Measurements from ENCODE around the gene RAB44. TPM values are rescaled to one million over a fixed set of nuclear protein-coding genes. Genes with fewer than 3 reads are reported as not detected.

The RAB44 gene
- total RNA-seq, 1 experiment from 2014 or later = not detected

DNA sequence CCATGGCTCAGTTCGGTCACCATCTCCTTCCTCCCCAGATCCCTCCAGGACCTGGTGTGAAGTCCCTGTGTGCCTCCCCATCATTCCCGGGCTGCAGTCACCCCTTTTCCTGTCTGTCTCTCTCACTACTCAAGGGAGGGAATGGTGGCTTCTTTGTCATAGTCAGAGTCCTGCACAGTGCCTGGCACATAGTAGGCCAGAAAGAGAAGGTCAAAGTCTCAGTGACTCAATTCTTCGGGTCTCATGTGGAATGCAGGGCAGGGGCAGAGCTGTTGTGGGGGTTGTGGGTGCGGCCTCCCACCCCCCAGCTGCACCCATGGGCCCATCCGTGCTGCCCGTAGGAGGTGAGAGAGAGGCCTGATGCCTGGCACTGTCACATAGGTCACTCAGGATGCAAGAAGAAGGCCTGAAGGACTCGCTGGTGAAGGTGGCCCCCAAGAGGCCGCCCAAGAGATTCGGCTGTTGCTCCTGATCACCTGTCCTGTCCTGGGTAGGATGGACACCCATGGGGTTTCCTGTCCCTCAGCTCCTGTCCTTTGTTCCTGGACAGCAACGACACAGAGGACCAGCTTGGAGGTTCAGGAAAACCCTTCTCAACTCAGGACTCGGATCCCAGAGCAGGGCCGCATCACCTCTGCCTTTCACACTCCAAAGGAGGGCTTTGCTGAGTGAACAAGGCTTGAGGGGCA lies 34.1 kb downstream of the RAB44 start:
- Mint-ChIP-seq H3K27ac (no peak overlapping the region), H3K36me3 (ENCODE audit: insufficient read depth in 1 of 3, low read depth in 3 of 3) (no peaks in the 10 kb centered on the region), H3K9me3 (no peaks in the 10 kb centered on the region; a peak in 1 of 5 replicates), H3K4me3 (no peak overlapping the region), H3K27me3 (ENCODE audit: low read depth) (peaks cover 19% of the 10 kb centered on the region), H3K4me1 (peaks cover 10 to 18% of the 10 kb centered on the region in 2 experiments)
- Histone ChIP-seq H2BK15ac (ENCODE audit: low read depth, low read length) (no peak overlapping the region), H4K5ac (ENCODE audit: insufficient read length, low read depth, low read length) (no peak overlapping the region), H3K23me2 (ENCODE audit: insufficient read length, low read depth, low read length, poor library complexity, severe bottlenecking) (no peaks in the 10 kb centered on the region), H3K79me2 (ENCODE audit: insufficient read depth, low read length) (no peaks in the 10 kb centered on the region), H2AFZ (ENCODE audit: low read length) (no peak overlapping the region), H3K4me2 (ENCODE audit: insufficient read depth, insufficient read length, low read length) (no peak overlapping the region), H2BK120ac (ENCODE audit: low read depth, low read length, poor library complexity, severe bottlenecking) (no peak overlapping the region), H3K27me3 (ENCODE audit: insufficient read depth, low read length) (no peaks in the 10 kb centered on the region), H3K9me3 (ENCODE audit: control insufficient read depth, low read depth, low read length) (no peaks in the 10 kb centered on the region), H2BK5ac (ENCODE audit: insufficient read length, low read length) (no peak overlapping the region), H3K18ac (ENCODE audit: insufficient read length, low read depth, low read length) (no peak overlapping the region), H2BK20ac (ENCODE audit: low read depth, low read length, poor library complexity, severe bottlenecking) (no peak overlapping the region), H3K4ac (ENCODE audit: low read depth, low read length) (no peak overlapping the region), H3K27ac (ENCODE audit: insufficient read length, low read depth, low read length) (no peak overlapping the region), H2BK12ac (ENCODE audit: insufficient read length, low read depth, low read length) (no peak overlapping the region), H4K20me1 (ENCODE audit: control insufficient read depth, insufficient read depth, insufficient read length) (no peaks in the 10 kb centered on the region), H3T11ph (ENCODE audit: low read length) (no peak overlapping the region), H2AK5ac (ENCODE audit: insufficient read length, low read length) (no peak overlapping the region), H3K56ac (ENCODE audit: insufficient read length, low read depth, low read length) (no peak overlapping the region), H4K8ac (replicated peaks; ENCODE audit: insufficient read length, low read depth, low read length) (no peak overlapping the region), H3K23ac (ENCODE audit: insufficient read length, low read depth, low read length) (no peak overlapping the region), H3K4me1 (ENCODE audit: insufficient read depth, low read length) (no peaks in the 10 kb centered on the region; the same call in 1 of the 2 replicates), H3K79me1 (ENCODE audit: insufficient read depth, low read depth, low read length, poor library complexity, severe bottlenecking) (no peaks in the 10 kb centered on the region), H3K14ac (ENCODE audit: insufficient read depth, low read length) (no peak overlapping the region), H4K91ac (ENCODE audit: insufficient read length, low read depth, low read length) (no peak overlapping the region), H3K9ac (ENCODE audit: extremely low read depth, insufficient read length, low read length) (no peak overlapping the region)
- no peak for DNase-seq
- TF ChIP-seq, protein P1, sequence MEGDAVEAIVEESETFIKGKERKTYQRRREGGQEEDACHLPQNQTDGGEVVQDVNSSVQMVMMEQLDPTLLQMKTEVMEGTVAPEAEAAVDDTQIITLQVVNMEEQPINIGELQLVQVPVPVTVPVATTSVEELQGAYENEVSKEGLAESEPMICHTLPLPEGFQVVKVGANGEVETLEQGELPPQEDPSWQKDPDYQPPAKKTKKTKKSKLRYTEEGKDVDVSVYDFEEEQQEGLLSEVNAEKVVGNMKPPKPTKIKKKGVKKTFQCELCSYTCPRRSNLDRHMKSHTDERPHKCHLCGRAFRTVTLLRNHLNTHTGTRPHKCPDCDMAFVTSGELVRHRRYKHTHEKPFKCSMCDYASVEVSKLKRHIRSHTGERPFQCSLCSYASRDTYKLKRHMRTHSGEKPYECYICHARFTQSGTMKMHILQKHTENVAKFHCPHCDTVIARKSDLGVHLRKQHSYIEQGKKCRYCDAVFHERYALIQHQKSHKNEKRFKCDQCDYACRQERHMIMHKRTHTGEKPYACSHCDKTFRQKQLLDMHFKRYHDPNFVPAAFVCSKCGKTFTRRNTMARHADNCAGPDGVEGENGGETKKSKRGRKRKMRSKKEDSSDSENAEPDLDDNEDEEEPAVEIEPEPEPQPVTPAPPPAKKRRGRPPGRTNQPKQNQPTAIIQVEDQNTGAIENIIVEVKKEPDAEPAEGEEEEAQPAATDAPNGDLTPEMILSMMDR (conservative IDR thresholded peaks at IDR 0.05) = peak; percentile 30; the same call in 1 of the 3 replicates
- WGBS (ENCODE audit: extremely low coverage, insufficient read length, low lambda C conversion rate) = no CpG with 5 or more reads among the region's 12 CpGs
